DOHH2 (cell line): ENCODE measurements around the gene LIMS3.
"Not testable (repeated sequence)": the region's sequence is repeated elsewhere in the genome, so short reads cannot be mapped to it uniquely, and the experiment has no call there.

Source experiments
- H3F3A ChIP-seq: fragments of 200-600 bp; sonication (generic), shearing (Covaris generic); 2 replicates; pipeline ENCODE4 v1.6.0; 2016; ENCODE audit warnings: antibody characterized with exemption, mild to moderate bottlenecking; ENCODE audit not compliant: control insufficient read depth, insufficient read depth
- H3K27ac ChIP-seq: fragments of 200-600 bp; sonication (generic); 2 replicates; pipeline ENCODE4 v1.5.1; 2014; ENCODE audit warnings: low read depth, mild to moderate bottlenecking, low read length, moderate library complexity
- H3K27me3 ChIP-seq: fragments of 200-600 bp; sonication (generic); 2 replicates; pipeline ENCODE4 v1.6.1; 2014; ENCODE audit warnings: mild to moderate bottlenecking, low read length, mixed read lengths; ENCODE audit not compliant: control insufficient read depth
- H3K36me3 ChIP-seq: fragments of 200-600 bp; sonication (generic); 2 replicates; pipeline ENCODE4 v1.6.1; 2014; ENCODE audit warnings: mild to moderate bottlenecking, low read length, moderate library complexity, mixed read lengths; ENCODE audit not compliant: control insufficient read depth
- H3K4me1 ChIP-seq: fragments of 200-600 bp; sonication (generic); 2 replicates; pipeline ENCODE4 v1.6.1; 2014; ENCODE audit warnings: mild to moderate bottlenecking, low read length, mixed read lengths; ENCODE audit not compliant: control insufficient read depth
- H3K4me2 ChIP-seq: fragments of 200-600 bp; sonication (generic); 2 replicates; pipeline ENCODE4 v1.6.0; 2014; ENCODE audit warnings: mild to moderate bottlenecking, low read length, moderate library complexity
- H3K4me3 ChIP-seq: fragments of 200-600 bp; sonication (generic); 2 replicates; pipeline ENCODE4 v1.5.1; 2014; ENCODE audit warnings: mild to moderate bottlenecking, low read length, mixed read lengths
- H3K79me2 ChIP-seq: fragments of 200-600 bp; sonication (generic); 2 replicates; pipeline ENCODE4 v1.6.1; 2014; ENCODE audit warnings: mild to moderate bottlenecking, low read length, mixed read lengths; ENCODE audit not compliant: control insufficient read depth
- H3K9me2 ChIP-seq: fragments of 200-600 bp; sonication (generic); replicated peaks from 2 replicates; pipeline ENCODE4 v1.6.1; 2014; ENCODE audit warnings: mild to moderate bottlenecking, low read length, mixed read lengths; ENCODE audit not compliant: control insufficient read depth
- H3K9me3 ChIP-seq: fragments of 200-600 bp; sonication (generic); 2 replicates; pipeline ENCODE4 v1.6.1; 2014; ENCODE audit warnings: antibody characterized with exemption, low read length, mixed read lengths; ENCODE audit not compliant: control insufficient read depth, insufficient read depth
- H4K20me1 ChIP-seq: fragments of 200-600 bp; sonication (generic); 2 replicates; pipeline ENCODE4 v1.6.0; 2014; ENCODE audit warnings: low read depth, mild to moderate bottlenecking, antibody characterized with exemption, low read length, moderate library complexity; ENCODE audit not compliant: control insufficient read depth, insufficient read depth

The LIMS3 gene

GRCh38 chr2:109914552-109914951 lies 16.1 kb downstream of the LIMS3 start:
- not testable (repeated sequence) for H3K4me1 ChIP-seq, H3K27me3 ChIP-seq, H3K36me3 ChIP-seq, H3K4me2 ChIP-seq, H3K9me2 ChIP-seq, H3K27ac ChIP-seq, H4K20me1 ChIP-seq, H3K79me2 ChIP-seq, H3K9me3 ChIP-seq, H3F3A ChIP-seq, H3K4me3 ChIP-seq

DNA sequence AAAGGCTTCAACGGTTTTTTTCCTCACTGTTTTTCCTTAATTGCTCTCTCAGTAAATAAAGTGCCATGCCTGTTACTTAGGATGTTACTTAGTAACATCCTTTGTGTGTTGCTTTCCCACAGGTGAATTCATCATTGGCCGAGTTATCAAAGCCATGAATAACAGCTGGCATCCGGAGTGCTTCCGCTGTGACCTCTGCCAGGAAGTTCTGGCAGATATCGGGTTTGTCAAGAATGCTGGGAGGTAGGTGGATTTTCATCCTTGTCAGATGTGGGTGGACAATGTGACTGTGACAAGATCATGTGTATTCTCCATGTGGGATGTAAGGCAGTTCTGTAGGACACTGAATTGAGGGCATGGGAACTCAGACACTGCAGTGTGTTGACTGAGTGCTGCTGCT lies 17.3 kb downstream of the LIMS3 start:
- H3K4me3 ChIP-seq, H3K27me3 ChIP-seq, H3K4me2 ChIP-seq, H3K9me3 ChIP-seq, H3F3A ChIP-seq, H3K9me2 ChIP-seq, H4K20me1 ChIP-seq, H3K36me3 ChIP-seq, H3K27ac ChIP-seq, H3K79me2 ChIP-seq, H3K4me1 ChIP-seq: not testable (repeated sequence)

DNA sequence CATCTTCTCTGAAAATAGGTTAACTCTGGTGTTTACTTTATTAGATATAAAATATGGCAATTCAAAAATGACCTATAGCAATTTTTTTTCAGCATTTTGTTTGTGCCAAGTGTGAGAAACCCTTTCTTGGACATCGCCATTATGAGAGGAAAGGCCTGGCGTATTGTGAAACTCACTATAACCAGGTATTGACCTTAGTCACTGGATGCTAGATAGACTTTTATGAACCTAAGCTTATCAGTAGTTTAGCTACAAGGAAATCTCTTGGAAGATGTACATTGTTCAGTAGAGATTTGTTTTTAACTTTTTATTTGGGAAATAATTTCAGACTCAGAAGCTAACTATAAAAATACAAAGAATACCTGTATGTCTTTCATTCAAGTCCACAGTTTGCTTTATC lies 21.7 kb downstream of the LIMS3 start:
- not testable (repeated sequence) for H3K9me2 ChIP-seq, H3K27me3 ChIP-seq, H3K4me3 ChIP-seq, H3F3A ChIP-seq, H4K20me1 ChIP-seq, H3K9me3 ChIP-seq, H3K27ac ChIP-seq, H3K4me2 ChIP-seq, H3K4me1 ChIP-seq, H3K36me3 ChIP-seq, H3K79me2 ChIP-seq

- H3F3A ChIP-seq, H4K20me1 ChIP-seq: not testable (repeated sequence)
Measured at GRCh38 chr2:109921543-109922384, 23.3 kb downstream of the LIMS3 start.

DNA sequence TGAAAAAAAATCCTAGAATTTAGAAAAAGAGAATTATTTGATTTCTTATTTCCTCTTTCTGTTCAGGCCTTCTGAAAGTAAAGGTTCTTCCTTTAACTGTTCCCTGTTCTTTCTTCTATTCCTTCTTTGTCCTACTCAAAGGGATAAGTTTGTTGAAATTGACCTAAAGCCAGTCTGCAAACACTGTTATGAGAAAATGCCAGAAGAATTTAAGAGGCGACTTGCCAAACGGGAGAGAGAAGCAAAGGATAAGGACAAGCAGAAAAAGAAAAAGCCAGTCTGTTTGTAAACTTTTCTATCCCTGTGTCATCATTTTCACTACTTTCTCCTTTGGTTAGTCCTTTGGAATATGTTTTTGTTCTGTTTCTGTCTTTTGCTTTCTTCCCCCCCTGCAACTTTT lies 26.0 kb downstream of the LIMS3 start:
- not testable (repeated sequence) for H3K27ac ChIP-seq, H3K4me1 ChIP-seq

More at GRCh38 chr2:109921543-109922384, 23.3 kb downstream of the LIMS3 start:
- not testable (repeated sequence) for H3K36me3 ChIP-seq, H3K27me3 ChIP-seq, H3K79me2 ChIP-seq, H3K4me3 ChIP-seq, H3K9me2 ChIP-seq, H3K4me1 ChIP-seq, H3K4me2 ChIP-seq, H3K9me3 ChIP-seq, H3K27ac ChIP-seq

DNA sequence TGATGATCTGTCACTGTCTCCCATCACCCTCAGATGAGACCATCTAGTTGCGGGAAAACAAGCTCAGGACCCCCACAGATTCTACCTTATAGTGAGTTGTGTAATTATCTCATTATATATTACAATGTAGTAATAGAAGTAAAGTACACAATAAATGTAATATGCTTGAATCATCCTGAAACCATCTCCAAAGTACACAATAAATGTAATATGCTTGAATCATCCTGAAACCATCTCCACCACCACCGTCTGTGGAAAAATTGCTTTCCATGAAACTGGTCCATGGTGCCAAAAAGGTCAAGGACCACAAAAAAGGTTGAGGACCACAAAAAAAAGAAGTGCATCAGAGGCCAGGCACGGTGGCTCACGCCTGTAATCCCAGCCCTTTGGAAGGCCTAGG lies 29.3 kb downstream of the LIMS3 start:
- H3K27me3 ChIP-seq, H3K4me3 ChIP-seq, H3K27ac ChIP-seq, H3K9me3 ChIP-seq, H3K79me2 ChIP-seq, H3K36me3 ChIP-seq, H3K4me1 ChIP-seq, H4K20me1 ChIP-seq, H3K4me2 ChIP-seq, H3K9me2 ChIP-seq, H3F3A ChIP-seq: not testable (repeated sequence)

More for the DNA sequence above, 26.0 kb downstream of the LIMS3 start:
- H3K27me3 ChIP-seq, H3K9me2 ChIP-seq, H3K36me3 ChIP-seq, H3K4me2 ChIP-seq, H3K79me2 ChIP-seq, H3K9me3 ChIP-seq, H4K20me1 ChIP-seq, H3K4me3 ChIP-seq, H3F3A ChIP-seq: not testable (repeated sequence)

GRCh38 chr2:109929222-109929621 lies 30.7 kb downstream of the LIMS3 start:
- not testable (repeated sequence) for H3K79me2 ChIP-seq, H3K4me3 ChIP-seq, H3K27me3 ChIP-seq, H3F3A ChIP-seq, H3K9me3 ChIP-seq, H3K27ac ChIP-seq, H3K36me3 ChIP-seq, H3K4me2 ChIP-seq, H3K9me2 ChIP-seq, H3K4me1 ChIP-seq, H4K20me1 ChIP-seq

GRCh38 chr2:109936534-109936933 lies 38.0 kb downstream of the LIMS3 start:
- H3K9me3 ChIP-seq, result not testable (repeated sequence)

More at GRCh38 chr2:109936534-109936933, 38.0 kb downstream of the LIMS3 start:
- H3K4me1 ChIP-seq, H3K27ac ChIP-seq, H3K4me3 ChIP-seq, H3K27me3 ChIP-seq, H3K36me3 ChIP-seq, H4K20me1 ChIP-seq, H3K4me2 ChIP-seq, H3K79me2 ChIP-seq, H3K9me2 ChIP-seq, H3F3A ChIP-seq: not testable (repeated sequence)
